HG03196 (cell line): ENCODE data around the gene TBXAS1.

Experiments
- ATAC-seq: cut with Tn5 transposase; IDR thresholded peaks from one replicate; pipeline ENCODE4 v1.9.1; 2021; ENCODE audit not compliant: unreplicated experiment

Gene TBXAS1

DNA sequence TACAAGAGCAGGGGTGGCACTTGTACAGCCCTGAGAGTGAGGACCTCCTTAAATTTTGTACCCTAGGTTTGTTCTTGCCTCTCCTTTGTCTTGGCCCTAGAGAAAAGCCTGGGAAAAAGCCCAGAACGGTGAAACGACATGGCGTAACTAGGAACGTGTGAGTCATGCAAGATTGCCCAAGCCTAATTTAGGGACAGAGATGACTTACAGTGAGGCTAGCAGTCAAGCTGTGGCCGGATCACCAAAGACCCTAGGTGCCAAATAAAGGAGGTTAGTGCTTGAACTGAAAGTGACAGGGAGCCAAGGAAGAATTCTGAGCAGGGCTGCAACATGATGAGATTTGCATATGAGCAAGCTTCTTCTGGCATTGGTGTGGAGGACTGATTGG lies 25.1 kb downstream of the TBXAS1 start:
- no peak for ATAC-seq

DNA sequence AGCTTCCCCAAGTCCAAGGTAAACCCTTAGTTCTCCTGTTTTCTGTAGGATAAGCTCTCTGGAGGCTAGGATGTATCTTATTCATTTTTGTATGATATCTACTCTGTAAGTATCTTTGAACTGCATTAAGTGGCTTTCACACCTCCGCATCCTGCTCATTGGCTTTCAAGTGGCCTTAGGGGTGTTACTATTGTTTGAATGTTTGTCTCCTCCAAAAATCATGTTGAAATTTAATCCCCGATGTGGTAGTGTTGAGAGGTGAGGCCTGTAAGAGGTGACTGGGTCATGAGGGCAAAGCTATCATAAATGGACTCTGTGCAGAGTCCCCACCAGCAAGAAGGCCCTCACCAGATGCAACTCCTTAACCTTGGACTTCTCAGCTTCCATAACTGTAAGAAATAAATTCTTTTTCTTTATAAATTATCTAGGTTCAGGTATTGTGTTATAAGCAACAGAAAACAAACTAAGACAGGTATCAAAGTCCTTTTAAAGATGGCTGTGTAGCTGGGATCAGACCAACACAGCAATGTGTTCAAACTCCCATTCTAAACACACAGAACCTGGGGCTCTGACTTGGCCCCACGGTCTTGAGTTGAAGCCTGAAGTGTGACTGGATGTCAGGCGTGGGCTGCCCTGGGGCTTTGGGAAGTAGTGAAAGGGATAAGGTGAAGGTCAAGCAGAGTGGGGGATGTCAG lies 25.9 kb downstream of the TBXAS1 start:
- ATAC-seq = no peak

- peak; percentile 70 for ATAC-seq
Observed at GRCh38 chr7:139855498-139856270, 26.6 kb downstream of the TBXAS1 start.

DNA sequence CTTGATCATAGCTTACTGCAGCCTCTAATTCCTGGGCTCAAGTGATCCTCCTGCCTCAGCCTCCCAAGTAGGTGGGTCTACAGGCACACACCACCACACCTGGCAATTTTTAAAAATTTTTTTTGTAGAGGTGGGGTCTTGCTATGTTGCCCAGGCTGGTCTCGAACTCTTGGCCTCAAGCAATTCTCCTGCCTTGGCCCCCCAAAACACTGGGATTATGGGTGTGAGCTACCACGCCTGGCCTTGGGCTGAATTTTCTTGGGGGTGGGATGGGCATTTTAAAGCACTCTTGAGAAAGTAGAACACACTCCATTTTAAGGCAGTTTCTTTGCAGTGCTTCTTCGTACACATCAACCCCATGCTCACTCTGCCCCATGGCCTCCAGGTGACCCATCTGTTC lies 28.7 kb downstream of the TBXAS1 start:
- ATAC-seq = no peak

DNA sequence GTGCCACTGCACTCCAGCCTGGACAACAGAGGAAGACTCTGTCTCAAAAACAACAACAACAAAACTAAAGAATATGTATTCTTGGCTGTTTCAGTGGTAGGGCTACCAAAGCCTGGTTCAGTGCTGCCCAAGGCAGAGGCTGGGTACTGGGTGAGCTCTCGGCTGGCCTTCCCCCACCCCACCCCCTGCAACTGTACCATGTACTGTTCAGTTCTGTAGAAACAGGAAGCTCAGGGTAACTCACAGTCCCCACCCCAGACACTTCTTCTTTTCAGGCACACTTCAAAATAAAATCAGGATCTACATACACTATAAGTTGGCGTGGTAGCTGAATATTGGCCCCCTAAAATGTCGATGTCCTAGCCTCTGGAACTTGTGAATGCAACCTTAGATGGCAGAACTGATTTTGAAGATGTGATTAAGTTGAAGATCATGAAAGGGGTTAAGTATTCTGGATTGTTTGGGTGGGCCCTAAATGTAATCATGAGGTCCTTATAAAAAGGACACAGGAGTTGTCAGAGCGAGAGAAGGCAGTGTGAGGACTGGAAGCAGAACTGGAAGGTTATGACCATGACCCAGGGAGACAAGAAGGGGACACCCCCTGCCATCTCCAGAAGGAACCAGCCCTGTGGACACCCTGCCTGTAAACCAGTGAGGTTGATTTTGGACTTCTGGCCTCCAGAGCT lies 31.2 kb downstream of the TBXAS1 start:
- no peak for ATAC-seq

- no peak for ATAC-seq
Observed at GRCh38 chr7:139861803-139862202, 32.7 kb downstream of the TBXAS1 start.

GRCh38 chr7:139866047-139866837 lies 37.2 kb downstream of the TBXAS1 start:
- no peak for ATAC-seq

DNA sequence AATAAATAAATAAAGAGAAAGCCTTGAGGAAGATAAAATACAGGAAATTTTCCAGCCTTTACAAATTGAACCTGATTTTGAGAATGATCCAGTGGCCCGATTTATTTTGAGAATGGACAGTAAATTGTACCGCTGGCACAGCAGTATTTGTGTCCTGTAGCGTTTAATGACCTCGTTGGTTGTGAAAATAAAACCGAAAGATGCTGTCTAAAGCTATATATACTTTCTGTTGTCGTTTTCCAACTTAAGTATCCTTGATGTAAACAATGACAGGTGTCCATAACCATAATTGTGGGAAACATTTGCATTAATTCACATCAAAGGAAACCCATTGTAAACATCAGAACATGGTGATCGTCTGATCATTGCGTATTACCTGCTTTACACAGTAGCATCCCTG lies 38.8 kb downstream of the TBXAS1 start:
- ATAC-seq = no peak

DNA sequence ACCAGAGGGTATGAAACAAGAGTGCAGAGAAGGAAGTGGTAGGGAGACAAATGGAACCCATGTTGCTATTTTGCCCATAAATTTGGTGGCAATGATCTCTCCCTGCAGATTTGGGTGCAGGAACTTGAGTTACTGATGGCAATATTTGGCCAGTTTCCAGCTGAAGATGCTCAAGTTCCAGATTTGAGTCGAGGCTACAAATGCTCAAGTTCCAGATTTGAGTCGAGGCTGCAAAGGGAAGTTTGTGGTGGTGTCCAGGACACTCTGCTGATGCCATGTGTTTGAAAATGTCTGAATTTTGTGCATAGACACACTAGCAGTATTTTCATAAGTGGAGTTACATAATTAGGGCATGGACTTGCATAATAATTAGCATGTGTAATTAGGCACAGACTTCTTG lies 40.8 kb downstream of the TBXAS1 start:
- no peak for ATAC-seq

- no peak for ATAC-seq
Observed at GRCh38 chr7:139870380-139870779, 41.3 kb downstream of the TBXAS1 start.

DNA sequence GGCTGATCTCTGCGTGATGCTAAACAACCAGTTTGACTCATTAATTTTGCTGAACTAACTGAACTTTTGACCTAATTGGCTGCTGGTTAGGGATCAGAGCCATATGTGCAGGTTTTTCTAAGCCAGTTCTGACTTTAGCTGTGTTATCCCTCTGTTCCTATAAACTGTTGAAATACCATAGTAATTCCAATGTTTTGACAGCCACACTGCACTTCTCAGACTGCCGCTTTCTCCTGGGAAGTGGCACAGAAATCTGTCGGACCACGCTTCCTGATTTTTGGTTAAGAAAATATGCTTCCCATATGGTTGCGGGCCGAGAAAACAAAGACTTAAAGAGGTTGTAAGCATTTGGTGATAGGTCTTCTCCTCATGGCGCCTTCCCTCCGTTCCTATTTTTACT lies 42.3 kb downstream of the TBXAS1 start:
- ATAC-seq = no peak

- ATAC-seq = no peak
Observed at GRCh38 chr7:139871820-139872219, 42.8 kb downstream of the TBXAS1 start.

DNA sequence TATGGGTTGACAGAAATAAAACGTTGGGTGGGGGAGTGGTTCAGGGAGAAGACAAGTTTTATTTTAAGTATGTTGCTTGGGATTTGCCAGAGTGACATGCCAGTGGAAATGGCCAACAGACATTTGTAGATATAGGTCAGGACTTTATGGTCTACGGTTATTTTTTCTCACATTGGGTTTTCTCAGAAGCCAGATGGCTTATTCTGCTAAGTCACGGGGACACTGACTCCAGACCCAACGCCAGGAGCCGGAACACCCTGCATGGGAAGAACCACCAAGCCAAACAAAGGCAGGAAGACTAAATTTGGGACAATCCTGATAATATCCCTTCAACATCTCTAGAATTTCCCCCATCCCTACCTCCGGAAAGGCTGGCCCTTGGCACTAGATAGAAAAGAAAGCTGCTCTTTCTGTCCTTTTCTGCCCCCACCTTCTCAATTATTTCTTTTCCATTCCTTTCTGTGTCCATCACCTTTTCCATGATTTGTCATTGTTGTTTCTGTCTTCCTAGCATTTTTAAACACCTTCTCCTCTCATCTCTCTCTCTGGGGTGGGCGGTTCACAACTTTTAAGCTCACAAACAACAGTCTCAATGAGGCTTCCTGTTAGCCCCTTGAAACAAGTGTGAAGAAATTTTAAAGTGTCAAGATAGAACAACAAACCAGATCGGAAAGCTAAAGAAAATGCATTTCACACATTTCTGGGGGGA lies 44.7 kb downstream of the TBXAS1 start:
- no peak for ATAC-seq

DNA sequence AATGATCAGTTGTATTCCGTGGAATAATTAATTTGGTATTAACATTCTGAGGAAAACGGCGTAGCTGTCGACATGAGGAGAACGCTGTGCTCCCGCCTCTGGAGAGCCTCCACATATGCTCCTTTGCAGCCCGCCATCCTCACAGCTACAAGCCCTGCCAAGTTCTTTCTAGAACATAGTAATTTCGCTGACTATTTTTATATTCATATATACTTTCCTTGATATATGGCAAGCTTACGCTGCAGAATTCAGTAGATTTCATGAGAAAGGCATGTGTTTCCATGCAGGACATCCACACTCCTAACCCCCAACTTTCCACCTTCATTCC lies 45.2 kb downstream of the TBXAS1 start:
- ATAC-seq = no peak

DNA sequence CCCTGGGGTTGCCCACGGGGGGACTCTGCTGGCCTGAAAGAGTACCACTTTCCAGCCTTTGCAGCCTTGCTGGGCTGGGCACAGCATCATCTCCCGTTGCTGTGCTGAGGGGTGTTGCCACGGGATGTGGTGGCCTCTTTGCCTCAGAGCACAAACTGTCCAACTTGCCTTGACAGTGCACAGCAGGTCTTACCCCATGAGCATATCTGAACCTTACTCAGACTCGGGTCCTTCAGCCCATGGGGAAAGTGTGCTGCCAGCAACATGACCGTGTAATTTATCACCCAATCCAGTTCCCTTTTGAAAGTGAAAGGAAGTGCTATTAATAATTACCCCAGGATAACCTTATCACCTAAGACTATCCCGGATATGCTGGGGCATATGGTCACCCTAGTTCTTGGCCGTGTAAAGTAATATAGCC lies 46.8 kb downstream of the TBXAS1 start:
- ATAC-seq = peak; percentile 84

DNA sequence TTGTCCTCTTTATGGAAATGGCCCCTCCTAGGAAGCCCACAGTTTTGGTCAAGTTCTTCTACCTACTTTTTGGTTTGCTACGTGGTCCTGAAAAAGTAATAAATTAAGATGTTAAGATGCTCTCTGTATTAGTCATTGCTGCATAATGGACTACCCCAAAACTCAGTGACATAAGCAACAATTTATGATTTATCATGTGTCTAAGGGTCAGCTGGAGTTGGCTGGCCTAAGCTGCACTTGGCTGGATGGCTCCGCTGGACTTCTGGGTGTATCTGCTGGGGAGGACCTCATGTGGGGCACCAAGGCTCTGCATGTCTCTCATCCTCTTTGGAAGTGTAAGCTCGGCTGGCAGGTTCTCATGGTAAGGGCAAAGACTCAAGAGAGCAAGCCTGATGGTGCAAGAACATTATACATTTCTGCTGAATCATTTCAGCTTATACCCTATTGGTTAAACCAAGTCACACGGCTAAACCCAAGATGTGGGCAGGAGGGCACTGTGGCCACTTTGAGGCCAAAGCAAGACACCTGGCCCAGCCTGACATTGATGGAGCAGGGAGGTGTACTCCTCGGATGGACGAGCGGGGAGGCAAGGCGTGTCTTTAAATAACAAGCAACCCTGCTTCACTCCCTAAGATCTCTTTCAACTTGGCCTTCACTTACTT lies 47.7 kb downstream of the TBXAS1 start:
- no peak for ATAC-seq

DNA sequence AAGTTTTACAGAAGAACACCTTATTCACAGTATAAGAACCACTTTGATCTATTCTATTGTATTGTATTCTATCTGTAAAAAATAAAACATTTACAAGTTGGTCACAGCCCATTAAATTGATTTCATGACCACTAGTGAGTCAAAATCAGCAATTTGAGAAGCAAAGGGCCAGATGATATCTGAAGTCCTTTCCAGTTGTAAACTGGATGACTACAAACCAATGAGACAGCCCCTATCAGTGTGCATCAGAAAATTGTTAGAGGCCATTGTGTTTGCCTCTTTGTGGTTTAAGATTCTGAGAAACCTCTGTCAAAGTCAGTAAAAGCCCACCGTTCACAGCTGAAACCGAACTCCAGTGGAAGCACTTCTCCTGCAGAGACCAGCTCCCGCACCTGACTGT lies 54.8 kb downstream of the TBXAS1 start:
- no peak for ATAC-seq

DNA sequence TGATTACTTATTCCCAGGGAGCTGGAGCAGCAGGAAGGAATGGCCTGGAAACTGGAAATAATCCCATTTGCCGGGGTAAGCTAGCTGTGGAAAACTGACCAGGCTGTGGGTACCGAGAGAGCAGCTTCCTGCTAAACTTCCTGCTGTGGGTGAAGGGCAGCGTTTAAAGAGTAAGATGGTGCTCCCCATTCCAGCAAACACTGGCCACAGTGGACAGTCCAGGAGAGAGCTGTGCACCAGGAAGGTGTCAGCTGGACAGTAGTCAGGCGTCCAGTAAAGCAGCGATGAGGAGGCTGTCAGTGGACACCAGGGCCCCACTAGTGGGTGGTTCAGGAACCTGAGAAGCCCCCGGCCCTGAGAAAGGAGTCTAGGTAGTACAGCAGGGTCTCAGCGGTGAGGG lies 55.4 kb downstream of the TBXAS1 start:
- ATAC-seq = no peak

DNA sequence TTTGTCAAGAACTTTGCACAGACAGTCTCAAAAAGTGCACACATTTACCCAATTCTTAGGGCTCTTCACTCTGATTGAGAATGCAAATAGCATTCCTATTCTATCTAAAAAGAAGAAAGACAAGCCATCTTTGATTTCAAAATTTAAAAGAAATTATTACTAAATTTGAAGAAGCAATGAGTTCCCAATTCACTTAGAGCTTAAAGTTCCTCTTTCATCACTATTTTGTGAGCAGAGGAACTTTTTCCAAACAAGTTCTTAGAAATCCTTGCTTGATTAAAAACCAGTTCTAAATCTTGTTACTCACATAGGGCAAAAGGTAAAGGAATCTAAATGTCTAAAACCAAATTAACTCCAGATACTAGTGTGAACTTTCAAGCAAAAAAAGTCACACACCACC lies 56.4 kb downstream of the TBXAS1 start:
- ATAC-seq = no peak

DNA sequence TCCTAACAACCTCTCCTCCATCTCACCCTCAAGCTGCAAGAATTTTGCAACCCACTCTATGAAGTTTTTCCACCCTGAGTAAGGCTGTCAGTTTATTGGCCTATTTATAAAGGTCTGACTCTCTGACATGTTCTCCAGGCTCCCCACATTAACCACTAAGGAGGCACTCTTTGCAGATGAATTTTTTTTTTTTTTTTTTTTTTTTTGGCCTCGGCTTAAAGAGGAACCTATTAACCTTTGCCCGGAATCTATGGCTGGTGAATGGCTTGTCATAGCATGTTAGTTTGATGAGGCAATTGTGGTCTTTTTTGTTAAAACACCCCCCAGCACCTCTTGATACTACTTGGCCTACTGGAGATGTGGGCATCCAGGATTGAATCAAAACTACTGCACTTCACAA lies 57.1 kb downstream of the TBXAS1 start:
- ATAC-seq = no peak
